C4-2B (cell line): ENCODE data around the gene TRIM71.

Experiments used
- CTCF ChIP-seq: fragments of 450-650 bp; conservative IDR thresholded peaks from 2 replicates; pipeline ENCODE4 v1.5.1; 2017; ENCODE audit warnings: mild to moderate bottlenecking
- ZFX ChIP-seq: fragments of 450-650 bp; IDR thresholded peaks from 2 replicates; pipeline ENCODE4 v1.6.1; 2017

DNA sequence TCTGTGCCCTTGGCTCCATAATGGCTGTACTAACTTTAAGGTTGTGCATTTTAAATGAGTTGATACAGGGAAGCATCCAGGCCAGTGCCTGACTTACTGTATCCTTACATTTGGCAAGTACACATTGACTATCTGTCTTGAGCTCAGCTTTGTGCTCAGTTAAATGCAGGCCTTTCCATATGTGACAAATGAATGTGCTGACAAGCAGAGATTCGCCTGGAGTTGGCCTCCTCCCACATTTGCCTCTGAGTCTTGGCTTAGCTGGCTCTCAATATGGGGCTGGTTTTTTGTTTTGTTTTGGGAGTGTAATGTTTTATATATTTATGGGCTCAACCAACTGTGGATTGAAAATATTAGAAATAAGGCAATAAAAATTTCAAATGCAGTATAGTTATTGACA is 29.7 kb downstream of the TRIM71 start:
- TF ChIP-seq CTCF (no peak), ZFX (no peak)
